ENCODE data around the gene HRH3.

HRH3 gene

DNA sequence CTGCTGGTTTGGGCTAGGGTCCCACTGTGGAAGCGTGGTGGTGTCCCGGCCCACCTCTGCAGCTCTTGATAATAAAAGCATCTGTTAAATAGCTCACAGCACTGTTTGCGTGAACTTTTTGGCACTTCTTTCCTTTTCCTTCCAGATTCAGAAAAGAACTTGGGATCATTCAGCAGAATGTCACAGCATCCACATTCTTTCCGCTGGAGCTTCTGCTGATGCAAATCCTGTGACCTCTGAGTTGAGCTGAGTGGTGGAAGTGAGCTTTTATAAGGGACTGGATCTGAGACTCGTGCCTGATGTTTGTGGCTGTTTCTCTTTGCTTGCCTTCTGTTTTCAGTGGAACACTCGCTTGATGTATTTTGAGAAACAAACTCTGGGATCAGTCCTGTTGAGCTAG is 22.1 kb upstream of the HRH3 start:
- no peak overlapping the region for H3K4me3 ChIP-seq (ENCODE audit: low read depth, low read length)
- TF ChIP-seq SETDB1 (IDR thresholded peaks at IDR 0.05; ENCODE audit: insufficient read length, low read length) (no peak), ZBTB48 (tag by site-specific recombination; IDR thresholded peaks at IDR 0.05) (no peak), REPIN1 (tag by site-specific recombination; IDR thresholded peaks at IDR 0.05; ENCODE audit: low read depth) (no peak), ZNF426 (tag by site-specific recombination; IDR thresholded peaks at IDR 0.05) (no peak), MYNN (tag by site-specific recombination; IDR thresholded peaks at IDR 0.05; ENCODE audit: borderline replicate concordance) (no peak), ZBTB7A (tag by site-specific recombination; IDR thresholded peaks at IDR 0.05; ENCODE audit: low read depth) (no peak), SCRT1 (tag by site-specific recombination; IDR thresholded peaks at IDR 0.05; ENCODE audit: borderline replicate concordance) (no peak), HOXC10 (CRISPR knock-in tag; IDR thresholded peaks at IDR 0.05) (no peak), ZBTB44 (tag by site-specific recombination; IDR thresholded peaks at IDR 0.05) (no peak), HOXA7 (CRISPR knock-in tag; IDR thresholded peaks at IDR 0.05; ENCODE audit: borderline replicate concordance) (no peak), KLF9 (tag by site-specific recombination; IDR thresholded peaks at IDR 0.05; ENCODE audit: low read depth) (no peak)
- TF ChIP-seq, protein P1, sequence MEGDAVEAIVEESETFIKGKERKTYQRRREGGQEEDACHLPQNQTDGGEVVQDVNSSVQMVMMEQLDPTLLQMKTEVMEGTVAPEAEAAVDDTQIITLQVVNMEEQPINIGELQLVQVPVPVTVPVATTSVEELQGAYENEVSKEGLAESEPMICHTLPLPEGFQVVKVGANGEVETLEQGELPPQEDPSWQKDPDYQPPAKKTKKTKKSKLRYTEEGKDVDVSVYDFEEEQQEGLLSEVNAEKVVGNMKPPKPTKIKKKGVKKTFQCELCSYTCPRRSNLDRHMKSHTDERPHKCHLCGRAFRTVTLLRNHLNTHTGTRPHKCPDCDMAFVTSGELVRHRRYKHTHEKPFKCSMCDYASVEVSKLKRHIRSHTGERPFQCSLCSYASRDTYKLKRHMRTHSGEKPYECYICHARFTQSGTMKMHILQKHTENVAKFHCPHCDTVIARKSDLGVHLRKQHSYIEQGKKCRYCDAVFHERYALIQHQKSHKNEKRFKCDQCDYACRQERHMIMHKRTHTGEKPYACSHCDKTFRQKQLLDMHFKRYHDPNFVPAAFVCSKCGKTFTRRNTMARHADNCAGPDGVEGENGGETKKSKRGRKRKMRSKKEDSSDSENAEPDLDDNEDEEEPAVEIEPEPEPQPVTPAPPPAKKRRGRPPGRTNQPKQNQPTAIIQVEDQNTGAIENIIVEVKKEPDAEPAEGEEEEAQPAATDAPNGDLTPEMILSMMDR (tag by site-specific recombination; IDR thresholded peaks at IDR 0.05) = no peak
- H3K36me3 ChIP-seq (ENCODE audit: control insufficient read depth in 2 of 2, insufficient read depth in 1 of 2, low read length in 2 of 2) = peaks cover 0 to 52% of the 10 kb centered on the region in 2 experiments; a peak in 1 of 3 replicates
- H3K9me3 ChIP-seq (ENCODE audit: control insufficient read depth, insufficient read depth, low read depth, low read length) = no peaks in the 10 kb centered on the region
- CTCF ChIA-PET = no interaction called here
- POLR2A ChIA-PET = no interaction called here
- H3K27ac ChIP-seq (ENCODE audit: extremely low read depth, low read depth, low read length) = no peak overlapping the region
- H3K4me1 ChIP-seq (ENCODE audit: control insufficient read depth, insufficient read depth, low read length) = peaks cover 6% of the 10 kb centered on the region; the same call in 1 of the 2 replicates

DNA sequence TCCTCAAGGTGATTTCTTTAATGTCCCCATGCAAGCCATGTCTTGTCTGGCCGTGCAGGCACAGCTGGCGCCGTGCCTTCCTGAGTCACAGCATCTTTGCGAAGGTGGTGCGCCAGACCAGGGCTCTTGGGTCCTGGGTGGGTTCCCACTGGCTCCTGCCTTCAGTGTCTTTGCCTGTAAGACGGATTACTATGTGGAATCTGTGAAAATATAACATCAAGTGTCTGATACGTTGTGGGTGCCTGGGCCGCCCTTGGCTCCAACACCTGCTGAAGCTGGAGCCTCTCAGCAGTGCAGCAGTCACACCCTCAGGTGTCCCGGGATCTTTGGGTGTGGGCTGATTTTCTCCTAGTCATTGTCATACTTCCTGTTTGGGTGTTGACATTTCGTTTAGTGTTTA is 21.4 kb upstream of the HRH3 start:
- H3K4me1 ChIP-seq (ENCODE audit: control insufficient read depth, insufficient read depth, low read length) = peaks cover 6% of the 10 kb centered on the region; the same call in 1 of the 2 replicates
- no peaks in the 10 kb centered on the region for H3K9me3 ChIP-seq (ENCODE audit: control insufficient read depth, insufficient read depth, low read depth, low read length)
- ChIA-PET POLR2A (no interaction called here), CTCF (no interaction called here)
- H3K27ac ChIP-seq (ENCODE audit: extremely low read depth, low read depth, low read length) = no peak overlapping the region
- H3K4me3 ChIP-seq (ENCODE audit: low read depth, low read length) = no peak overlapping the region
- H3K36me3 ChIP-seq (ENCODE audit: control insufficient read depth in 2 of 2, insufficient read depth in 1 of 2, low read length in 2 of 2) = peaks cover 0 to 52% of the 10 kb centered on the region in 2 experiments; a peak in 1 of 3 replicates
- no peak for TF ChIP-seq ZNF121 (tag by site-specific recombination; IDR thresholded peaks at IDR 0.05)
- TF ChIP-seq ZNF223 (tag by site-specific recombination; IDR thresholded peaks at IDR 0.05) = no peak
- TF ChIP-seq, protein P2, sequence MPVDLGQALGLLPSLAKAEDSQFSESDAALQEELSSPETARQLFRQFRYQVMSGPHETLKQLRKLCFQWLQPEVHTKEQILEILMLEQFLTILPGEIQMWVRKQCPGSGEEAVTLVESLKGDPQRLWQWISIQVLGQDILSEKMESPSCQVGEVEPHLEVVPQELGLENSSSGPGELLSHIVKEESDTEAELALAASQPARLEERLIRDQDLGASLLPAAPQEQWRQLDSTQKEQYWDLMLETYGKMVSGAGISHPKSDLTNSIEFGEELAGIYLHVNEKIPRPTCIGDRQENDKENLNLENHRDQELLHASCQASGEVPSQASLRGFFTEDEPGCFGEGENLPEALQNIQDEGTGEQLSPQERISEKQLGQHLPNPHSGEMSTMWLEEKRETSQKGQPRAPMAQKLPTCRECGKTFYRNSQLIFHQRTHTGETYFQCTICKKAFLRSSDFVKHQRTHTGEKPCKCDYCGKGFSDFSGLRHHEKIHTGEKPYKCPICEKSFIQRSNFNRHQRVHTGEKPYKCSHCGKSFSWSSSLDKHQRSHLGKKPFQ (tag by site-specific recombination; IDR thresholded peaks at IDR 0.05) = no peak
- no peak for TF ChIP-seq KLF8 (tag by site-specific recombination; IDR thresholded peaks at IDR 0.05)
- TF ChIP-seq ZNF521 (tag by site-specific recombination; IDR thresholded peaks at IDR 0.05) = no peak
- TF ChIP-seq ZNF112 (tag by site-specific recombination; IDR thresholded peaks at IDR 0.05) = no peak
- TF ChIP-seq ZNF10 (tag by site-specific recombination; IDR thresholded peaks at IDR 0.05) = no peak
- TF ChIP-seq ZNF19 (tag by site-specific recombination; IDR thresholded peaks at IDR 0.05; ENCODE audit: low read depth) = no peak
- TF ChIP-seq ZNF548 (tag by site-specific recombination; IDR thresholded peaks at IDR 0.05) = no peak
- no peak for TF ChIP-seq TSHZ1 (tag by site-specific recombination; IDR thresholded peaks at IDR 0.05; ENCODE audit: borderline replicate concordance)
- no peak for TF ChIP-seq SP7 (tag by site-specific recombination; IDR thresholded peaks at IDR 0.05)

Data from HEK293 (cell line).